Pulmonary artery endothelial cell (primary cell): ENCODE measurements around the gene TET3. TPM values are rescaled to one million over a fixed set of nuclear protein-coding genes. Genes with fewer than 3 reads are reported as not detected.

Experiments used
- DNase-seq: peaks from one replicate; pipeline ENCODE4 v3.0.0-alpha.2; 2011; ENCODE audit warnings: low read depth, low spot score
- total RNA-seq: library from RNA; depleted of rRNA; stranded (reverse); fragments of >200 nt; gene quantifications from 2 replicates; pipeline ENCODE4 v1.2.3, GENCODE V29; 2014

The TET3 gene
- total RNA-seq, 1 donor from 2014 or later, result 3.8 TPM

DNA sequence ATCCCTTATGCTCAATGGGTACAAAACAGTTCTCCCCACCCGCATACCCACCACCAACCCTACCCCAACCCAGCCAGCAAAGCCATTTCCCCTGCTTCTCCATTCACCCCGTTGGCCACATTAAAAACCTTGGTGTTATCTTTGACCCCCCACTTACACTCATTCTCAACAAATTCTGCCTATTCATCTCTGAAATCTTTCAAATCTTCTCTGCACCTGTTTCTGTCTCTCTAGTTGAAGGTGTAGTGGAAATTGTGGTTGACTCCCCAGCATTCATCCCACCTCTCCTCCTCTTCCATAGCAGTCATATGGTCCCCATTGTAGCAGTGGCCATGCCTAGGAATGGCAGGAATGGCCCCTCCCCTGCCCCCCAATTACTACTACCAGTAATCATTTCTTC lies 20.5 kb upstream of the TET3 start:
- DNase-seq, result no peak

DNA sequence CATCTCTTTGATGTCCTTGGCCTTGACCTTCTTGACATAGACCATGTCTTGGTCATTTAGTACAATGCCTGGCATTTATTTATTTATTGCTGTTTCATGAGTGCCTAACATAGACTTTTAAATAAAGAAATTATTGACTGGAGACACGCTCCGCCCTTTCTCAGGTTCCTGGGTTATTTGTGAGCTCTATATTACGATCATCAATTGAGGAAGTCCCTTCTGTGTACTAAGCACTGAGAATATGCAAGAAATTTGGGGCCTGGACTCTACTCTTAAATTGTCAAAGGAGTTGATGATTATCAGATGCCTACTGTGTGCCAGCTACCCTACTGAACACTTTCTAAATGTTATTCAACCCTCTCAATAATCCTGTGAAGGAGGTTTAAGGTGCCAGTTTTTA lies 19.7 kb upstream of the TET3 start:
- DNase-seq, result no peak

DNA sequence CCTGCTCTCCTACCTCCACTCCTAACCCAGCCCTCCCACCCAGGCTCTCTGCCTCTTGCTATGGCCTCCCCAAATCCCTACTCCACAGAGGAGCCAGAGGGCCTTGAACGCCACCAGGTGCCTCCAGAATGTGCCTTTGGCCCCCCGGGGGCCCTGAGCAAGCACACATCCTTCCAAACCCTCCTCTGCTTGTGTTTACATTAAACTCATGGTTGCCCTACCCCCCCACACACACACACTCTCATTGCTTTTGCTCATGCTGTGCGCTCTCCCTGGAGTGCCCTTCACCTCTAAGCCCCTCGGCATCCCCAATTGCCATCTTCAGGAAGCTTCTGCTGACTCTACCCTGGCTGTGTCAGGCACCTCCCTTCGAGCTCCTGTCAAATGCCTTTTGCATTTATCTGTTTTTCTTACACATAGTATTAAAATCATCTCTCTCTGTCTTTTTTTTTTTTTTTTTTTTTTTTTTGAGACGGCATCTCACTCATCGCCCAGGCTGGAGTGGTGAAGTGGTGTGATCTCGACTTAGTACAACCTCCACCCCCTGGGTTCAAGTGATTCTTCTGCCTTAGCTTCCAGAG lies 16.3 kb upstream of the TET3 start:
- DNase-seq, result no peak

DNA sequence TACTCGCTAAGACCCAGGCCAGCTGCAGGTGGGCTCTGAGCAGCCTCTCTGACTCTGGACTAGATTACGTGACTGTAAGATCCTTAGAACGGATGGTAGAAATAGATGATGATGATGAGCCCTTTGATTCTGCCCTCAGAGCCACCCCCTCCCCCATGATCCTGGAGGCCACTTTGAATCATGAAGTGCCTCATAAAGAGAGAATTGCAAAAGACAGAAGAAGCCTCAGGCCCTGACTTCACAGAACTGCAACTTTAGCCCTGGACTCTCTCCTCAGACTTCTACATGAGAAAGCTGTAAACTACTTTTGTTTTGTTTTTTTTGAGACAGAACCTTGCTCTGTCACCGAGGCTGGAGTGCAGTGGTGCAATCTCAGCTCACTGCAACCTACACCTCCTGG lies 15.4 kb upstream of the TET3 start:
- no peak for DNase-seq

DNA sequence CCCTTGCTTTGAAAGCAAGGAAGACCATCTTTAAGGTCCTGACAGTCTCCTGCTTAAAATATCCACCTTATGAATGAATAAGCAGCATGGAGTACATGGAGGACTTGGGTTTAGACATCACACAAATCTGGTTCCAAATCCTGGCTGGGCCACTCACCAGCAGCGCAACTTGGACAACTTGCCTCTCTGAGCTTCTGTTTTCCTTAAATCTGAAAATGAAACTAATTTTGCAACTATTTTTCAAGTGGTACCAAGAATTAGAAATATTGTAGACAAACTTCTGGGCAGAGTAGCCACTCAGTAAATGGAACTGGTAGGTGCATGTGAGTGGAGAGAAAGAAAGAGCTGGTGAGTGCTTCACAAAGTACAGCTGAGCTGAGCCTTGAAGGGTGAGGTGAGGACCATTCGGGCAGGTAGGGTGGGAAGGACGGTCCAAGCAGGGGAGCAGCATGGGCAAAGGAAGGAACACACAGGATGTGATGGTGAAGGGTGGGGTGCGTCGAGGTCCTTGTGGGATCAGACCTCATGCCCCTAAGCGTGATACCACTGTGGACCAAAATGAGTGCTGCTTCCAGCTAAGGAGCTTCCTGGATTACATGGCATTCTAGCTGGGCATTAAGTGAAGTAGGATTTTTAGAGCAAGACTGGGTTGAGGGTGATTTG lies 14.4 kb upstream of the TET3 start:
- no peak for DNase-seq

DNA sequence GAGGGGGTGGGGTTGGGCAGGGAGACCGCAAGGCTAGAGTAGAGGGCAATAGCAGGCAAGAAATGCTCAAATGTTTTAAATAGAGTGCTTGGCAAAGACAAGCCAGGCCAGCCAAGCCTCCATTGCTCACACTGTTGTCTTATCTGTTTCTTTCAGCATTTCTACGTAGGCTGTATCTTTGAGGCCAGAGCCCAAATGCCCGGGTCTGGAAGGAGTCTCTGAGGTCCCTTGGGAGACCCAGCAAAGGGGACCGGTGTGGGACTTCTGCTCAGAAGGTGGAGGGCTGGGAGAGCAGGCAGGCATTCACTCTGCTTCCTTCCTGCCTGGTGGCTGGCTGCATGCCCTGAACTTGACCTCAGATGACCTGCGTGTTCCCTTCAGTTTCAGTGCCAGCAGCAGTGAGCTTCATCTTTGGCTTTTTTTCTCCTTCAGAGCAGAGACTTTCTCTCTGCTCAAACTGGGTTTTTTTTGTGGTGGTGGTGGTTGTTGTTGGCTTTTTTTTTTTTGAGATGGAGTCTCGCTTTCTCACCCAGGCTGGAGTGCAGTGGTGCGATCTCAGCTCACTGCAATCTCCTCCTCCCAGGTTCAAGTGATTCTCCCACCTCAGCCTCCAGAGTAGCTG lies 13.7 kb upstream of the TET3 start:
- DNase-seq, result no peak

DNA sequence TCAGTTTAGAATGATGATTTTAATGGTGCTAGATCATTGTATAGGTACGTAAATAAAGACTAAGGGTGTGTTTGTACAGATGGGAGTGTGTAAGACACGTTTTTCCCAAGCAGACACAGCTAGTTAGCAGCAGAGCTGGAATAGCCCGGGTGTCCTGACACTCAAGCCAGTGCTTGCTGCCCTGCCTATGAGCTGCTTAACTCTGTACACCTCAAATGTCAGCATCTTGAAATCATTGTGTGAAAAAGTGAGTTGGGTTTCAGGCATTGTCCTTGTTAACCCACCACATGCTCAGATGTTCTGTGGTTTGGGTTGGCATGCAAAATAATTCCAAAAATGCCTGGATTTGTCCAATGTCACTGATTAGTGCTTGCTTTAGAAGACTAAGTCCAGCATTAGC lies 13.0 kb upstream of the TET3 start:
- DNase-seq, result no peak

DNA sequence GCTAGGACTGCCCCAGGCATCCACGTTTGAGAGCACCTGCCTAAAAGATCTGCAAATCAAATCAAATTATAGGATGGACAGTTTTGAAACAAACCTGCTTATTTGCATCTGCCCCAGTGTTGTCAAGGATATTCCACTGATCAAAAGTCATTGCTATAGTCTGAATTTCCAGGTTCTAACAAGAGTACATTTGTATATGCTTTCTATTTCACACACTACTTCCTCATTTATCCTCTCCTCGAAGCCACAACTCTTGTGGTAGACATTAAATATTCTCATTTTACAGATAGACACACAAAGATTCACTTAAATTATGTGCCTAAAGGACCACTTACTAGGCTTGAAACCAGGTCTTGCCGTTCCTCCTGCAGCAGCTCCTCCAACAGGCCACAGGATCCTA lies 11.9 kb upstream of the TET3 start:
- DNase-seq, result no peak

DNA sequence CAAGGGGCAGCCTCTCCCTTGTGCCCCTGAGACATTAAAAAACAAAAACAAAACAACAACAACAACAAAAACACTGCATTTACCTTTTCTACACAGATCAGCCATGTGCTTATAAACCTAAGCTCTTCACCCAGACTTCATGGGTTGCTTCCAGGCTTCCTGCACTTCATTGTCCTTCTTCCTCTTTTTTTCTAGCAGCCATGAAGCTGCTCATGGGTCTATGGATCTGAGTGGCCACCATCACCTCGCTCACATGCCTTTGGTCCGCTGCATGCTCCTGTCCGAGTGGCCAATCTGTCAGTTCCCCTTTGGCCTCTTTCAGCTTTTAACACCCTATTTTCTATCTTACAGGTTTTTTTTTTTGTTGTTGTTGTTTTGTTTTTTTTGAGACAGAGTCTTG lies 9.0 kb upstream of the TET3 start:
- no peak for DNase-seq

DNA sequence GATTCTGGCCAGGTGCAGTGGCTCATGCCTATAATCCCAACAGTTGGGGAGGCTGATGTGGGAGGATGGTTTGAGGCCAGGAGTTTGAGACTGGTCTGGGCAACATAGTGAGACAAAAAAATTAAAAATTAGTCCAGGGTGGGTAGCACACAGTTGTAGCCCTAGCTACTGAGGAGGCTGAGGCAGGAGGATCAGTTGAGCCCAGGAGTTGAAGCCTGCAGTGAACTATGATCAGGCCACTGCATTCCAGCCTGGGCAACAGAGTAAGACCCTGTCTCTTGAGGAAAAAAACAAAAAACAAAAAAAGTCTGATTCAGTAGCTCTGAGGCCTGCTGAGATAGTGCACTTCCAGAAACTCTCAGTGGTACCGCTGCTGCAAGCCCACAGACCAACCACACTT lies 7.9 kb upstream of the TET3 start:
- no peak for DNase-seq

DNA sequence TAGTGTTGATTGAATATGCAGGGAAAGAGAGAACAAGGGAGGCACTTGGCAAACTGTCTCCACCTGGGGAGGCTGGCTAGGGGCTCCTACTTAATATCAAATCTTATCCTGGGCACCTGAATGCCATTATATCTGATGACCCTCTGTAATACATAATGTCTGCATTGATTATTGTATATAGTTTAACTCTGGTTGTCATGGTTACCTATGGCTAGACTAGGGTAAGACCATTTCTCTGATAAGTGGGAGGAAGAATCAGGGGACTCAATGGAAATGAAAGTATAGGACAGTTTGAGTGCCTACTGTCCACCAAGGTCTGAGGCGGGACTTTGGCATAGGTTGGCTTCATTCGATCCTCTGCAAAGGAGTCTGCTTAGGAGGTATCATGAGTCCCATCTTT lies 7.2 kb upstream of the TET3 start:
- no peak for DNase-seq

DNA sequence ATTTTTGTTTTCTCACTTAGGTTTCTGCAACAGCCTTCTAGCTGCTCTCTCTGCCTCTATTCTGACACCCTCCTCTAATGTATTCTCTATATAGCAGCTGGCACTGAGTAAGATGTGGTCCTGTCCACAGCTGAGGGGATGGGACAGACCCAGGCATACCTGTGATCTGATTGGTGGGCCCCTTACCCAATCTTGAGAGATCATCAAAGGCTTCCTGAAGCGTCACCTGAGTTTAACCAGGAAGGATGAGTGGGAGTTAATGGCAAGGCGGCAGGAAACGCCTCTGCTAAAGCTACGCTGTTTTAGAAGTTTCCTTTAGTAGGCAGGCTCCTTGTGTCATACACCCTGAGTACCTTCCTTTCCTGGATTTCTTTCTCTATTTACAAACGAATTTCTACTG lies 5.7 kb upstream of the TET3 start:
- no peak for DNase-seq

DNA sequence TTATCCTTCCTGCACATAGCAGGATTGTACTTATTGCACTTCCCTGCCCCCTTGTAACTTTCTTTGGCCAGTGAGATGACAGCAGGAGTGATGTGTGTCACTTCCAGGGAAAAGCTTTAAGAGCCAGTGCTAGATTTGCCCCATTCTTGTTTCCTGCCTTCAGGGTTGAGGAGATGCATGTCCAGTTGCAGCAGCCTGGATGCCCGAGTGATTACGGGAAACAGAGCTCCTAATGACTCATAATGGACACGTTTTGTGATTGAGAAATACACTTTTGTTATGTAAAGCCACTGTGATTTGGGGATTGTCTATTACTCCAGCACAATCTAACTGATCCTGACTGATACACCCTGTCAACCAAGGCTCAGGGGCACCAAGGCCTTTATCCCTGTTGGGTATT lies 5.0 kb upstream of the TET3 start:
- DNase-seq, result peak; percentile 30

DNA sequence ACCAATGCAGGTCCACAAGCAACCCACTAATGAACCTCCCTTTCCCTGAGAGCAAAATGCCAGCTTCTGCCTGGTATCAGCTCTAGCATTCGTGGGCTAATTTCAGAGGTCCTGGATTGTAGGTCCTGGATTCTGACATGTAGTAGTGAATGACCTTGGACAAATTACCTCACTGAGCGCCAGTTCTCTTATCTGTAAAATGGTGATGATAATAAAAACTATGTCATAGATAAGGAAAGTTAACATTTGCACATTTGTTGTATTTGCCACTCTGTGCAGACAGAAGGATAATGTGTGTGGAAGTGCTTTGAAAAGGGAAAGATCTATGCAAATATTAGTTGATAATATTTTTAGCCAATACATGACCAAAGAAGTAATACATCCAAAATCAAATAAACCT lies 4.1 kb upstream of the TET3 start:
- DNase-seq, result no peak

DNA sequence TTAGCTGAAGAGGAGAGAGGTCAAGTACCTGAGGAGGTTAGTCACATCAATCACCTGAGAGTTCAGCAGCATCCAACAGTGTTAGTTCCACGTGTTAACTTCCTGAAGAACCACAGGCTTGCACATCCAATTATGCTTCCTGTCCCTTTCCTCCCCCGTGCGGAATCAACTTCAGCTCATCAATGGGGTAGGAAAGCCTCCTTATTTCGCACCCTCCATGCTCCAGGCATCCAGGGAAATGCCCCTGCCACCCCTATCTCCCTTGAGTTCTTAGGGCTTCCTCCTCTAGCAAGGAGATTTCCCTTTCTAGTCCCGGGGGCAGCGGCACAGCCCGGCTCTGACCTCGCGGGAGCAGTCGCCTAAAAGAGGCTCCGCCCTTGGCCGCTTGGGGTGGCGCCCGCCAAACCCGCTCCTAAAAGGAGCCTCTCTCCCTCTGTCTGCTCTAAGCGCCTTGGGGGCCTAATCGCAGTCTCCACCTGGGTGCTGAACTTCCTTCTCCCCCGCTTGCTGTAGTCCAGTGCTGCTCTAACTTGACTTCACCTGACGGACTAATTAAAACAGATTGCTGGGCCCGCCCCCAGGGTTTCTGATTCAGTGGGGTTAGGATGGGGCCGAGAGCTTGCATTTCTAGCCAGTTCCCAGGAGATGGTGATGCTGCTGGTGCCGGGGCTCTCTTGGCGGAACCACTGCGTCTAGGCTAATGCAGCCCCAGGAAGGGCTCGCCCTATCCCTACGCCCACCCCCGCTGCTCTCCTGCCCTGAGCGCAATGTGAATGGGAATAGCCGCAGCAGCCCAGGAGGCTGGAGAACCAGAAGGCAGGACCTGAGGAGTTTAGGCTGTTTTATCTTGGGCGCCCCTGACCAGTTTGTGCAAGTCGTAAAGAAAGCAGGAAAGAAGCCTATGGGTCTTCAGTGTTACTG lies 3.4 kb upstream of the TET3 start:
- no peak for DNase-seq

DNA sequence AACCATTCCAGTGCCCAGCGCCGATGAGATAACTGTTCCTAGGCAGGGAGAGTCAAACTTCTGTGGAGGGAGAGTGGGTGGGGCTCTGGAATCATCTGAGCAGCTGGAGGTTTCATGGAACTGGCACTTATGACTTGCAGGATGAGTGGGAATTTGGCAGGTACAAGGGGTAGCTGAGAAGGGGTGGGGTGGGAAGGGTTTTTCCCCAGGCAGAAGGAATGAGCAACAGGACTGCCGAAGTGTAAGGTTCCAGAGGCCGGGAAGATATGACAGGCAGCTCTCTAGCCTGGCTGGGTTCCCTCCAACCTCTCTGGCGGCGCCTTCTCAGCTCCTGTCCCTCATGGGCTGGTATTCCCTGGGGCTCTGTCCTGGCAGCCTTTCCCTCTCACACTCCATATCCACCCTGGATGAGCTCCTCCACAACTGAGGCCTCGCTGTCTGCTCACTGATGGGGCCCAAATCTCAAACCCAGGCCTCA lies 2.5 kb upstream of the TET3 start:
- DNase-seq, result no peak

DNA sequence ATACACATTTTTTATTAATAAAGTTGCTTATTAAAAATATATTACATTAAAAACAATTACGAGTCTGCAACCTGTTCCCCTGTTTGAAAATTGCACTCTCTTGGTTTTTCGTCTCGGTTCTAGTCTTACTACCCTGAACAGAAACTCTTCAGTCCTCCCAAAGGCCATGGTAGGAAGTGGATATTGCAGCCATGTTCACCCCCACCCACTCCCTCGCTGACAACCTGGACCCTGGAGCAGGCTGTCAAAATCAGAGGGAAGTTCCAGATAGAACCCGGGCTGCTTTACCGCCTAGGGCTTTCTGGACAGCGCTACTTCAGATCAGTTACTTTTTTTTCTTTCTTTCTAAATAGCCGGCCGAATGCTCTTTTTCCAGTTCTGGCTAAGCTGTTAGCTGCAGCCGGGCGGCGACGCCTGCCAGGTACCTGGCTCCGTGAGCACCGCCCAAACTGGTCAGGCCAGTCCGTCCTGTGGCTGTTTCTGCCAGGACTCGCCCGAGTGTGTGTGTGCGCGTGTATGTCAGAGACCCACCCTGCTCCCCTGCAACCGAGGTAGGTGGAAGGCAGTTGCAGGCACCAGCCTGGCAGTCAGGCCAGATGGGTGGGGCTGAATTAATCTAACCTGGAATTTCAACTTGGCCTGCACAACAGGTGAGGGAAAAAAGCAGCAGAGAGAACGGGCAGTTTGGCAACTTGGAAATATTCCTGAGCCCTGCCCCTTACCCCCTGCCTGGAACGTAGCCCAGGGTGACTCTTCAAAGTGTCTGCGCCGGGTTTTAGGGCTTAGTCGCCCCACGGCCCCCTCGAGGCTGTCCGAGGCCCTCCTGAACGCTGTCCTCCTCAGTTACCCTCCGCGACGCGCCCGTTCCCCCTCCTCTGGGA lies 1.1 kb upstream of the TET3 start:
- no peak for DNase-seq

DNA sequence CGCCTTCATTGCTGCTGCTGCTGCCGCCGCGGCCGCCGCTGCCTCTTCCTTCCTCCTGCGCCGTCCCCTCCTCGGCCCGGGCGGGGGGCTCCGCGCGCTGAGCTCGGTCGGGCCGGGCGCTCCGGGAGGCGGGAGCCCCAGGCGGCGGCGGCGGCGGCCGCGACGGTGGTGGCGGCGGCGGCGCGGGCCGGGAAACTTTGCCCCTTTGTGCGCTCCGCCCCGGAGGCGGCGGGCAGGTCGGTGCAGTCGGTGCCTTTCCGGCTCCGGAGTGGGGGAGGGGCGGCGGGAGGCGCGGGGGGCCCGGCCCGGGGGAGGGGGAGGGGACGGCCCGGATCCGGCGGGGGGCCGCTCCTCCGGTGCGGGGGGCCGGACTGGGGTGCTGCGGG lies 205 bp downstream of the TET3 start:
- no peak for DNase-seq

DNA sequence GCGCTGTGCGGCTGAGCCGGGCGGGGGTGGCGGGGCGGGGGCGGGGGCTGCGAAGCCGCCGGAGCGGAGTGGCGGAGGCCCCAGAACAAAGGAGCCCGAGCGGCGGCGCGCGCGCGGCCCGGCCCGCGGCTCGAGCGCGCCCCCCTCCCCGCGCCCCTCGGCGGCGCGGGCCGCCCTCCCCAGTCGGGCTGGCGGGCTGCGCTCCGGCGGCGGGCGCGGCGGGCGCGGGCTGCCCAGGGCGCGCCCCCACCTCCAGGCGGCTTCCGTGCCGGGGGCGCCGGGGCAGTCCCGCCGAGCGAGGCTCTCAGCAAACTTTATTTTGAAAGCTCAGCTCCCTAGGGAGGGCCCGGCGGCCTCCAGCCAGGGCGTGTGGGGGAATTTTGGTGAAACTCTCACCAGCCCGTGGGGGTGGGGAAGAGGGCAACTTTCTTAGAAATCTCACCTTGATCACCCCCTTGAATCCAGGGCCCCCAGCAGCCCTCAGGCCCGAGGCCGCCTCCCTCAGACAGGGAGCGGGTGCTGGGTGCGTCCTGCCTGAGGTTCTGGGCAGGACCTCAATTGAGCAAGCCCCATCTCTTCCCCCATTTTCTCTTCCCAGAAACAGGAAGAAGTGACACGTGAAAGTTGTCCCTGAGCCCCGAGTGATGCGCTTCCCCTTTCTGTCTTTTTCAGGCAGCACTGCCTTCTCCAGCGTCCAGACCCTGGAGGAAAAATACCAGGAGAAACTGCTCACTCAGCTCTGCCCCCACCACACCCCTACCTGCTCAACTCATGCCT lies 786 bp downstream of the TET3 start:
- no peak for DNase-seq

DNA sequence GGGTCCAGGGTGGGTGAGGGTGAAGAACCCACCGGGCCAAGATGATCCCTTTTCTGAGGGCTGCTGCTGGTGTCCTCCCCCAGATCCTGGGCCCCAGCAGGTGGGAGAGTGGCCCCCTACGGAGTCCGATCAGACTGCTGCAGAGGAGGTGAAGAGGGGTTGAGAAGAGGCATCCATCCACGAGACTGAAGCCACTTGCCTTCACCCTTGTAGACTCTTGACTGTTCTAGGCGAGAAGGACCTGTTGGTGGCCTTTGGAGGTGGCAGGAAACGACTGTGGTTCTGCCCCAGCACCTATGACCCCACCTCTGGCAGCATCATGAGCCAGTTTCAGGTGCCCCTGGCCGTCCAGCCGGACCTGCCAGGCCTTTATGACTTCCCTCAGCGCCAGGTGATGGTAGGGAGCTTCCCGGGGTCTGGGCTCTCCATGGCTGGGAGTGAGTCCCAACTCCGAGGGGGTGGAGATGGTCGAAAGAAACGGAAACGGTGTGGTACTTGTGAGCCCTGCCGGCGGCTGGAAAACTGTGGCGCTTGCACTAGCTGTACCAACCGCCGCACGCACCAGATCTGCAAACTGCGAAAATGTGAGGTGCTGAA lies 1.5 kb downstream of the TET3 start:
- DNase-seq, result no peak
